Fibroblast of mammary gland (primary cell): Measurements from ENCODE around the gene KLHDC9.
"Not testable (repeated sequence)": the region's sequence is repeated elsewhere in the genome, so short reads cannot be mapped to it uniquely, and the experiment has no call there.

Source experiments
- DNase-seq: peaks from one replicate; pipeline ENCODE4 v3.0.0-alpha.2; 2010; ENCODE audit warnings: low read depth
- H3K4me3 ChIP-seq: 2 replicates; pipeline ENCODE4 v1.5.1; 2011; ENCODE audit warnings: low read depth, mild to moderate bottlenecking, low read length, moderate library complexity; ENCODE audit not compliant: control insufficient read depth
- TF ChIP-seq, protein P1 (sequence below): conservative IDR thresholded peaks from 2 replicates; pipeline ENCODE4 v1.5.1; 2011; ENCODE audit warnings: low read depth, low read length, inconsistent platforms; ENCODE audit not compliant: control insufficient read depth, insufficient read depth

The KLHDC9 gene

DNA sequence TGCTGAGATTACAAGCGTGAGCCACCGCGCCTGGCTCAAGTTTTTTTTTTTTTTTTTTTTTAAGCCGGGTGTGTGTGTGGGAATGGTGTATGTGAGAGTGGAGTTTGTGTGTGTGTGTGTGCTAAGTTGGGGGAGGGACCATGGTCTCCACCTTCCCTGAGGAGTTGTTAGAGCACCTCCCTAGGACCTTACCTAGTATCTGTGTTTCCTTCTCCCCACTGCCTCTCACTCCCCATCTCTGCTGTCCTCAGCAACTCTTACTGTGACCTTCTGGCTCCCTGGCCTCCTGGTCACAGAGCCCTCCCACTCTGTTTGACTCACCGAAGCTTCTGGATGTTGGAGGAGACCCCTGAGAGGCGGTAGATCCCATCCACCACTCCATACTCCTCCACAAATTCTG, 38.9 kb upstream of the KLHDC9 start:
- TF ChIP-seq, protein P1, sequence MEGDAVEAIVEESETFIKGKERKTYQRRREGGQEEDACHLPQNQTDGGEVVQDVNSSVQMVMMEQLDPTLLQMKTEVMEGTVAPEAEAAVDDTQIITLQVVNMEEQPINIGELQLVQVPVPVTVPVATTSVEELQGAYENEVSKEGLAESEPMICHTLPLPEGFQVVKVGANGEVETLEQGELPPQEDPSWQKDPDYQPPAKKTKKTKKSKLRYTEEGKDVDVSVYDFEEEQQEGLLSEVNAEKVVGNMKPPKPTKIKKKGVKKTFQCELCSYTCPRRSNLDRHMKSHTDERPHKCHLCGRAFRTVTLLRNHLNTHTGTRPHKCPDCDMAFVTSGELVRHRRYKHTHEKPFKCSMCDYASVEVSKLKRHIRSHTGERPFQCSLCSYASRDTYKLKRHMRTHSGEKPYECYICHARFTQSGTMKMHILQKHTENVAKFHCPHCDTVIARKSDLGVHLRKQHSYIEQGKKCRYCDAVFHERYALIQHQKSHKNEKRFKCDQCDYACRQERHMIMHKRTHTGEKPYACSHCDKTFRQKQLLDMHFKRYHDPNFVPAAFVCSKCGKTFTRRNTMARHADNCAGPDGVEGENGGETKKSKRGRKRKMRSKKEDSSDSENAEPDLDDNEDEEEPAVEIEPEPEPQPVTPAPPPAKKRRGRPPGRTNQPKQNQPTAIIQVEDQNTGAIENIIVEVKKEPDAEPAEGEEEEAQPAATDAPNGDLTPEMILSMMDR = no peak
- no peak for DNase-seq
- no peak overlapping the region for H3K4me3 ChIP-seq

DNA sequence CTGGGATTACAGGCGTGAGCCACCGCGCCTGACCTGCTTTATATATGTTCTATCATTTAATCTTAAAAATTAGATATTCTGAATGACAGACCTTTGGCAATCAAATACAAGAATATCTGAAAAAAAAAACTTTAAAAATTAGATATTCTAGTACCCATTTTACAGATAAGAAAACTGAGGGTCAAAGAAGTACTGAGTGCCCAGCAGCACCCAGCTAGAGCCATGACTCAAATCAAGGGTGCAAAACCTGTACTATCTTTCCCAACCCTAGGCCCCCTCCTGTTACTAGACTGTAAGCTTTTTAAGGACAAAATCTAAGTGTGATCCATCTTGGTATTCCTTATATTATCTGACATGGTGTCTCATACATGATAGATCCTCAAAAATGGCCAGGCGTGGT, 36.7 kb upstream of the KLHDC9 start:
- no peak for DNase-seq
- TF ChIP-seq, protein P1 = no peak
- H3K4me3 ChIP-seq = no peak overlapping the region

DNA sequence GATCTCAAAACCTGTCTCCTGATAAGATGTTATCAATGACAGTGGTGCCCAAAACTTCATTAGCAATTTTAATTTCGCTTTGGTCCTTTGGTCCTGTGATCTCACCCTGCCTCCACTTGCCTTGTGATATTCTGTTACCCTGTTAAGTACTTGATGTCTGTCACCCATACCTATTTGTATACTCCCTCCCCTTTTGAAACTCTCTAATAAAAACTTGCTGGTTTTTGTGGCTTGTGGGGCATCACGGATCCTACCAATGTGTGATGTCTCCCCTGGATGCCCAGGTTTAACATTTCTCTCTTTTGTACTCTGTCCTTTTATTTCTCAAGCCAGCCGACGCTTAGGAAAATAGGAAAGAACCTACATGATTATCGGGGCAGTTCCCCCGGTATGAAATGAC, 34.2 kb upstream of the KLHDC9 start:
- not testable (repeated sequence) for H3K4me3 ChIP-seq, DNase-seq

DNA sequence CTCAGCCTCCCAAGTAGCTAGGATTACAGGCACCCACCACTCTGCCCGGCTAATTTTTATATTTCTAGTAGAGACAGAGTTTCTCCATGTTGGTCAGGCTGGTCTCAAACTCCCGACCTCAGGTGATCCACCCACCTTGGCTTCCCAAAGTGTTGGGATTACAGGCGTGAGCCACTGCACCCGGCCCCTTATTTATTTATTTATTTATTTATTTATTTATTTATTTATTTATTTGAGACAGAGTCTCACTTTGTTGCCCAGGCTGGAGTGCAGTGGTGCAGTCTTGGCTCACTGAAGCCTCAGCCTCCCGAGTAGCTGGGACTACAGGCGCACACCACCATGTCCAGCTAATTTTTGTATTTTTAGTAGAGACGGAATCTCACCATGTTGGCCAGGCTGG, 32.5 kb upstream of the KLHDC9 start:
- not testable (repeated sequence) for H3K4me3 ChIP-seq, DNase-seq

DNA sequence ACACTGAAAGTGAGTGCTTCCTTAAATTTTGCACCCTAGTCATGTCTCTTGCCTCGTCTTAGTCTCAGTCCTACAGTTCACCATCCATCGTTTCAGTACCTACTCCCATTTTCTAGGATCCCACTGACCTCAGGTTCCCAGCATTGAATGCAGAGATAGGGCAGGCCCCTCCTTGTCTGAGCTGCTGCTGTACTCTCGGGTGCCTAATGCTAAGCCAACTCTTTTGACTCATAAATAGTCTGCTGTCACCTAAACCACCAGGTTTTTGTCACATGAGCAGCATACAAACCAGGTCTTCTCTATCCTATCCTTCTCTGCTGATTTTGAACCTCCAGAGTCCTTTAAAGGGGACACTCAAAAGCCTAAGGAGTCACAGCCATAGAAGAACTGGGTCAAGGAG, 31.5 kb upstream of the KLHDC9 start:
- no peak for DNase-seq
- H3K4me3 ChIP-seq = no peak overlapping the region
- TF ChIP-seq, protein P1 = no peak

DNA sequence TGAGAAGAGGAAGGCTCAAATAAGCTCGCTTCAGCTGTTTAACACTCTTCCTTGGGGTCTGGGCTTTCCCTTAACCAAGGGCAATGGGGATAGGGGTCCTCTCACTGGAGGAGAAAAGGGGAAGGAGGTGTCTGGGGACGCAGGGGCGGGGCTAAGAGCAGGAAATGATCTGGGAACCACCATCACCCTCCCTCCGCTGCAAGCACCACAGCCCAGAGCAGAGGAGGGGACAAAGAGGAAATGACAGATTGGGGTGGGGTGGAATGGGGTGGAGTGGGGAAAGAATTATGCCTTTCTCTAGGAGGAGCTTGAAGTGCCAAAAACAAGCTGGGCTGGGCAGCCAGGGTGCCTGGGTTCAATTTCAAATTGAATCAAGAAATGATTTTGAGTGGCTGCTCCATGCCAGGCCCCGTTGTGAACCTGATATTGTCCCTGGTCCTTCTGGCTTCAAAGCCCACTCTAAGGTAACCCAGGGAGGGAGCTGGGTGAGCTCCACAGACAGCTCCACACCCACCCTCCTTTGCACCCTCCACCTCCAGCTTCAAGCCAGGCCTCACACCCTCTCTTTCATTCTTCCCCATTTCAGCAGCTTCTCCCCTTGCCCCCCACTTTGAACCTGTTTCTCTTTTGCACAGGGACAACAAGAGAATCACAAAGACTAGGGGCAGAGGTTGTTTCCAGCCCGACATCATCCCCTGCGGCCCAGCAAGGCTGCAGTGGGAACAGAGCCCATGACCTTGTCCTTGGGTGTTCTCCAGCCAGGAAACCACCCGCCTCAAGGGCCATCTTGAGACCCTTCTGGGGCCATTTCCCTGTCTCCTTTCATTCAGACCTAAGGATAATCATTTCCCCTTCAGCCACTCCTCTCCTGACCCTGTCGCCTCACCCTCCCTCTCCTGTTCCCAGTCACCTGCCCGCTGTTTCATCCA, 29.6 kb upstream of the KLHDC9 start:
- no peak overlapping the region for H3K4me3 ChIP-seq
- TF ChIP-seq, protein P1 = no peak
- no peak for DNase-seq

DNA sequence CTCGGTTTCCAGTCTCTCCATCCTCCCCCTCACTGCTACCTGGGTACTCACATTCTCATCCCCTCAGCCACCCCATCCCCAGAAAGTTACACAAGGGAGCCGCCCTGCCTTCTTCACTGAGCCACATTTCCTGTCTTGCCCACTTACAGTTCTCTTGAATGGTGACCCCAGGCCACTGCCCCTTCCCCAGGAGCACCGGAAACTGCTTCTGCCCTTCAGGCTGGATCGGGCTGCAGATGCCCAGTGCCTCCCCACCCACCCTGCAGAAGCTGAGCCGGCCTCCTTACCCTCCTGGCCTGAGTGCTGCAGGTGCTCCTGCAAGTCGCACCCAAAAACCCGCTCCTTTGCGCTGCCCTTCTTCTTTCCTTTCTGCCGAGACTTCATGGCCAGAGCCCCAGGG, 28.9 kb upstream of the KLHDC9 start:
- H3K4me3 ChIP-seq = no peak overlapping the region
- DNase-seq = no peak
- TF ChIP-seq, protein P1 = no peak
